IPS-15b (cell line): Measurements from ENCODE around the gene HECTD4.
"Not testable (repeated sequence)": the region's sequence is repeated elsewhere in the genome, so short reads cannot be mapped to it uniquely, and the experiment has no call there.

Experiments used
- H3K27me3 ChIP-seq: one replicate; pipeline ENCODE4 v1.6.1; 2013; ENCODE audit warnings: low read length; ENCODE audit not compliant: control insufficient read depth, insufficient read depth
- H3K36me3 ChIP-seq: one replicate; pipeline ENCODE4 v1.6.1; 2013; ENCODE audit warnings: low read length; ENCODE audit not compliant: control insufficient read depth, insufficient read depth
- H3K4me1 ChIP-seq: one replicate; pipeline ENCODE4 v1.6.1; 2013; ENCODE audit warnings: mild to moderate bottlenecking, low read length; ENCODE audit not compliant: control insufficient read depth, insufficient read depth
- H3K4me3 ChIP-seq: one replicate; pipeline ENCODE4 v1.5.1; 2013; ENCODE audit warnings: low read depth, low read length
- H3K9ac ChIP-seq: one replicate; pipeline ENCODE4 v1.6.1; 2013; ENCODE audit warnings: low read depth, mild to moderate bottlenecking, low read length
- H3K9me3 ChIP-seq: one replicate; pipeline ENCODE4 v1.6.1; 2013; ENCODE audit warnings: mild to moderate bottlenecking, low read length; ENCODE audit not compliant: control insufficient read depth, insufficient read depth

Gene HECTD4

GRCh38 chr12:112239020-112239419, 143.2 kb downstream of the HECTD4 start:
- H3K4me3 ChIP-seq: no peak overlapping the region
- H3K36me3 ChIP-seq: peaks cover 23% of the 10 kb centered on the region
- no peak overlapping the region for H3K9ac ChIP-seq
- no peaks in the 10 kb centered on the region for H3K27me3 ChIP-seq
- no peaks in the 10 kb centered on the region for H3K4me1 ChIP-seq
- no peaks in the 10 kb centered on the region for H3K9me3 ChIP-seq

- H3K36me3 ChIP-seq: peaks cover 19% of the 10 kb centered on the region
- H3K27me3 ChIP-seq: no peaks in the 10 kb centered on the region
- H3K9me3 ChIP-seq: no peaks in the 10 kb centered on the region
- H3K4me1 ChIP-seq: no peaks in the 10 kb centered on the region
- H3K9ac ChIP-seq: no peak overlapping the region
- no peak overlapping the region for H3K4me3 ChIP-seq
These were observed 143.8 kb downstream of the HECTD4 start for GRCh38 chr12:112238441-112238840.

DNA sequence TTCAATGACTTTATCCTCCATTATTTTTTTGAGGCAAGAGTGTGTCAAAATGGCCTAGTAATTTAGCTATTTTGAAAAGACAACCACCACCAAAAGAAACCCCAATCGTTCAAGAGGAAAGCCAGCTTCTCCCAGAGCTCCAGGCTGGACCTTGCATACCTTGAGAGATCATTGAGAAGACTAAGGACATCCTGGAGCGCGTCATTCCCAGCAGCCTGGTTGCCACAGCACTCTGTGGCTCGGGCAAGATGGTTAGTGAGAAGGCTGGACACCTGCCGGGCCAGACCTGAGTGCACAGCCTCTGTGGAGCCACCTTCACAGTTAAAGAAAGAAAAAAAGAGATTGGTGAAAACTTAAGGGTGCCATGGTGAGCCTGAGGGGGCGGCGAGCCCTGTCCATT, 145.4 kb downstream of the HECTD4 start:
- no peaks in the 10 kb centered on the region for H3K27me3 ChIP-seq

DNA sequence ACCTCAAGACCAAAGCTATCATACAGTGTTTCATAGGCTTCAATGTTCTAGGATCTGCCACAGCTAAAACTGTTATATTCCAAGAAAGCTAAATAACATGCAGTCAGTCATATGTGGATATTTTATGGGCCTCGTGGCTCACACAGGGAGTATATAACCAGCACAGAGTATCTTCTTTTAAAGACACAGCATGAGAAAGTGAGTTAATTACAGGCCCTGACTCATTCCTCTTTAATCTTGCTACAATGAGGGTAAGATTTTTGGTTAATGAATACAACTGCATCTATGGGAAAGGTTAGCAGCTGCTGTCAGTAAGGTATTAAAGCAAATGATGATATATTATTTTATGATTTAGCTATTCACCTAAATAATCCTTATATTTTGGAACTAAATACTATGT, 145.8 kb downstream of the HECTD4 start:
- Histone ChIP-seq H3K4me1 (no peaks in the 10 kb centered on the region), H3K27me3 (no peaks in the 10 kb centered on the region), H3K4me3 (no peak overlapping the region), H3K9me3 (no peaks in the 10 kb centered on the region), H3K9ac (no peak overlapping the region), H3K36me3 (peaks cover 20% of the 10 kb centered on the region)

More for the DNA sequence above, 145.4 kb downstream of the HECTD4 start:
- no peak overlapping the region for H3K4me3 ChIP-seq
- no peaks in the 10 kb centered on the region for H3K9me3 ChIP-seq
- no peak overlapping the region for H3K9ac ChIP-seq
- H3K36me3 ChIP-seq: peaks cover 19% of the 10 kb centered on the region
- H3K4me1 ChIP-seq: no peaks in the 10 kb centered on the region

DNA sequence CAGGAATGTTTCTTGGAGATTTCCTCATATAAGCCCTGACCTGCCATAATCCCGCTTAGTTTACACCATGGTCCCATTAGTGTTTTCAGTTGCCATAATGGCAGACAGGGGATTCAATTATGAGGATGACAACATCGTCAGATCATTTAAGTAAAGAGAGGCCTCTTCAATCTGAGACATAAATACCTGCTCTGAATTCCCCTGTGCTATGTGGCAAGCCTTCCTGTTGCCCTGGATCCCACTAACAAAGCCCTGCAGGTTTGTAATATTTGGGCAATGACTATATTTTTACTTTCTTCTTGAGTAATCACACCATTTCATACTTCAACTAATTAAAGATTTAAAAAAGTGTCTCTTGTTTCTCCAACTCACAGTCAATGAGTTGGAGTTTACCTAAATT, 147.9 kb downstream of the HECTD4 start:
- Histone ChIP-seq H3K4me1 (no peaks in the 10 kb centered on the region), H3K9ac (no peak overlapping the region), H3K36me3 (peaks cover 29% of the 10 kb centered on the region), H3K27me3 (no peaks in the 10 kb centered on the region), H3K4me3 (no peak overlapping the region), H3K9me3 (no peaks in the 10 kb centered on the region)

GRCh38 chr12:112233242-112233641, 149.0 kb downstream of the HECTD4 start:
- Histone ChIP-seq H3K36me3 (peaks cover 34% of the 10 kb centered on the region), H3K4me3 (no peak overlapping the region), H3K27me3 (no peaks in the 10 kb centered on the region), H3K9me3 (no peaks in the 10 kb centered on the region), H3K9ac (no peak overlapping the region), H3K4me1 (no peaks in the 10 kb centered on the region)

DNA sequence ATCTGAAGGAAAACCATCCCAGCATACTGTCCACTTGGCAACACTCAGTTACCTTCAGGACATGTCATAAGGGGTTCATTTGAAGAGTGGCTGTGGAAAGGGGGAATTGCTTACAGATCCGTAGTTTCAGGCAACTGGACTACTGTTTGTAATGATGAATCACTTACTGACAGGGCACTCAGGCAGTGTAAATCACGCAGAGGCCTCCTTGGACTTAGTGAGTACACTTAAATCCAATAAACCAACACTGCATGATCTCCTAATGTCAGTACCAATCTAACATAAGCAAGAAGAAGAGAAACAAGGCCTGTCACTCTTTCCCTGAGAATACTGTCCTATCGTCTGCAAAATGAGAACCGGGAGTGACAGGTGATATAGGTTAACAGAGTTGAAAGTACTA, 152.1 kb downstream of the HECTD4 start:
- Histone ChIP-seq H3K9me3 (no peaks in the 10 kb centered on the region), H3K36me3 (peaks cover 36% of the 10 kb centered on the region), H3K4me1 (no peaks in the 10 kb centered on the region), H3K9ac (no peak overlapping the region), H3K27me3 (no peaks in the 10 kb centered on the region), H3K4me3 (no peak overlapping the region)

DNA sequence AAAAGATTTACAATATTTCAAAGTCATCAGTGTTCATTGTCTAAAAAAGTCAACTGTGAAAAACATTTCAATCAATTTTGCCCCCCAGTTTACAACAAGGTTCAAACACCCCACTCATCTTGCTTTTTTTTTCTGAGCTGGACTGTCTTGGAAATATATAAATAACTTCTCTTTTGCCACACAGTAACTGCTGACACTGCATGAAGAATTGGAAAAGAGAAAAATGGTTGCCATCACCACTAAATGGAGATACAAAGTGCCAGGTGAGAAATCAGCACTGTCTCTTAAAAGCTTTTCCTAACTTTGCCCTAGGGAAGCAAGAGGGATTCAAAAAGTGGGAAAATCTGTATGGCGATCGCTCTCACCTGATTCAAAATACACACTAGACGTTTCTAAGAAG, 155.5 kb downstream of the HECTD4 start:
- Histone ChIP-seq H3K36me3 (peaks cover 23% of the 10 kb centered on the region), H3K4me3 (no peak overlapping the region), H3K9me3 (no peaks in the 10 kb centered on the region), H3K27me3 (no peaks in the 10 kb centered on the region), H3K9ac (no peak overlapping the region), H3K4me1 (no peaks in the 10 kb centered on the region)

- not testable (repeated sequence) for H3K9ac ChIP-seq, H3K36me3 ChIP-seq
These were observed 161.6 kb downstream of the HECTD4 start for GRCh38 chr12:112220628-112221027.

GRCh38 chr12:112219195-112219594, 163.0 kb downstream of the HECTD4 start:
- H3K4me1 ChIP-seq: no peaks in the 10 kb centered on the region
- no peaks in the 10 kb centered on the region for H3K27me3 ChIP-seq
- no peak overlapping the region for H3K4me3 ChIP-seq
- no peaks in the 10 kb centered on the region for H3K9me3 ChIP-seq
- H3K9ac ChIP-seq: no peak overlapping the region
- peaks cover 15% of the 10 kb centered on the region for H3K36me3 ChIP-seq

More at GRCh38 chr12:112220628-112221027, 161.6 kb downstream of the HECTD4 start:
- not testable (repeated sequence) for H3K4me1 ChIP-seq, H3K4me3 ChIP-seq, H3K9me3 ChIP-seq, H3K27me3 ChIP-seq

DNA sequence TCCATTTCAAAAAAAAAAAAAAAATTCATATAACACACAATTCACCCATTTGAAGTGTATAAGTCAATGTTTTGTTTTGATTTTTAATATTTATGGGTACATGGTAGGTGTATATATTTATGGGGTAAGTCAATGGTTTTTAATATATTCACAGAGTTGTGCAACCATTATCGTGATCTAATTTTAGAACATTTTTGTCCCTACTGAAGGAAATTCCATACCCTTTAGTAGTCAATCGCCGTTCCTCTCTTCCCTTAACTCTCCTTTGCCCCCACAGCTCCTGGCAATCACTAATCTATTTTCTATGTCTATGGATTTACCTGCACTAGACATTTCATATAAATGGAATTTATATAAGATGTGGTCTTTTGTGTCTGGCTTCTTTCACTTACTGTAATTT, 164.1 kb downstream of the HECTD4 start:
- Histone ChIP-seq H3K9ac (no peak overlapping the region), H3K4me3 (no peak overlapping the region), H3K4me1 (no peaks in the 10 kb centered on the region), H3K27me3 (no peaks in the 10 kb centered on the region), H3K36me3 (peaks cover 15% of the 10 kb centered on the region), H3K9me3 (no peaks in the 10 kb centered on the region)

DNA sequence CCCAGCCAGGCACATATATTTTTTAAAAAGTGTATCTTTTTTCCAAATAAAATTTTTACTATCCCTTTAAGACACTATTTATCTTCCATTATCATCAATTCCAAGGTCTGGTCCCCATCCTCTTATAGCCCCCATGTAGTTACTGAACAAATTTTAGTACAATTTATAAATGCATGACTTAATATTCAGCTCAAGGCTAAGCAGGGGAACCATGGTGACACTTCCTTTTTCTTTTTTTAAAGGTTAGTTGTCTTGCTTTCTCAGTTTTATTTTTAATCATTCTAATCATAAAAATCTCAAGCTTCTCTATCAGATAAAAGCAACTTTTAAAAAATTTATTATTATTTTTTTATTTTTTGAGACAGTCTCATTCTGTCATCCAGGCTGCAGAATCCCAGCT, 164.6 kb downstream of the HECTD4 start:
- no peaks in the 10 kb centered on the region for H3K9me3 ChIP-seq
- H3K36me3 ChIP-seq: peaks cover 15% of the 10 kb centered on the region
- H3K4me1 ChIP-seq: no peaks in the 10 kb centered on the region
- H3K27me3 ChIP-seq: no peaks in the 10 kb centered on the region
- no peak overlapping the region for H3K4me3 ChIP-seq
- H3K9ac ChIP-seq: no peak overlapping the region

- Histone ChIP-seq H3K4me1 (no peaks in the 10 kb centered on the region), H3K9me3 (no peaks in the 10 kb centered on the region), H3K36me3 (peaks cover 23% of the 10 kb centered on the region), H3K4me3 (no peak overlapping the region), H3K9ac (no peak overlapping the region), H3K27me3 (no peaks in the 10 kb centered on the region)
These were observed 166.0 kb downstream of the HECTD4 start for GRCh38 chr12:112216223-112216622.
